ENCODE results near the gene TBC1D14.

DNA sequence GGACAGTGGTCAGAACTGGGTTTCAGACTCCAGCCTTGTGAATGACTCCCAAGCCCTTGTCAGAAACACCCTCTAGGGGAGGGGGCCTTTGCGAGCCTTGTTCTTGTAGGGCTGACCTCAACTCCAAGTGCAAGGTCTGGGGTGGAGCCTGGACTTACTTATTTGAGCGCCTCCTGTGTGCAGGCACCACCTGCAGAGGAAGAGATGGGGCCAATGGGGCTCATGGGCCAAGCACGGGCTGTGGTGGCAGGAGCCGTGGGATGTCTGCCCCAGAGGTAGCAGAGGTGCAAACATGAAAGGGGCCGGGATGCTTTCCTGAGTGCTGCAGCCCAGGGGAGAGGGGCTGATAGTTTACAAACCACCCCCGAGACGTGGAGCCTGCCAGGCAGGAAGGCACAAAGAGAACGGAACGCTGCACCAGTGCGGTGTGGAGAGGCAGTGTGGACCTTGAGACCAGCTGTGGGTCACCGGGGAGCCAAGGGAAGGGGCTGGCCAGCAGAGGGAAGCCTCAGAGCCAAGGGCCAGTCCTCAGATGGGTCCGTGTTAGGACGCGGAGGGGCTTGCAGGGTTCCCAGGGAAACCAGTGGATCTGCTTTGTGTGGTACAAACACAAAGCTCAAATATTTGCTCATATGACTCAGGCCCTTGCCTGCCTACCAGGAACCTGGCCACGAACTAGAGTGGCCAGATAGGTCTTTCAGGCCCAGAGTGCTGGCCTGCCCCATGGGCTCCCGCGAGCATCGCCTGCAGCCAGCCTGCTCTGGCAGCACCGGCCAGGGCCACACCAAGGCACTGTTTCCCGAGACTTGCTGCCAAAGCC is 124.8 kb downstream of the TBC1D14 start:
- TF ChIP-seq POLR2A (IDR thresholded peaks at IDR 0.05) = no peak
- TF ChIP-seq, protein P1, sequence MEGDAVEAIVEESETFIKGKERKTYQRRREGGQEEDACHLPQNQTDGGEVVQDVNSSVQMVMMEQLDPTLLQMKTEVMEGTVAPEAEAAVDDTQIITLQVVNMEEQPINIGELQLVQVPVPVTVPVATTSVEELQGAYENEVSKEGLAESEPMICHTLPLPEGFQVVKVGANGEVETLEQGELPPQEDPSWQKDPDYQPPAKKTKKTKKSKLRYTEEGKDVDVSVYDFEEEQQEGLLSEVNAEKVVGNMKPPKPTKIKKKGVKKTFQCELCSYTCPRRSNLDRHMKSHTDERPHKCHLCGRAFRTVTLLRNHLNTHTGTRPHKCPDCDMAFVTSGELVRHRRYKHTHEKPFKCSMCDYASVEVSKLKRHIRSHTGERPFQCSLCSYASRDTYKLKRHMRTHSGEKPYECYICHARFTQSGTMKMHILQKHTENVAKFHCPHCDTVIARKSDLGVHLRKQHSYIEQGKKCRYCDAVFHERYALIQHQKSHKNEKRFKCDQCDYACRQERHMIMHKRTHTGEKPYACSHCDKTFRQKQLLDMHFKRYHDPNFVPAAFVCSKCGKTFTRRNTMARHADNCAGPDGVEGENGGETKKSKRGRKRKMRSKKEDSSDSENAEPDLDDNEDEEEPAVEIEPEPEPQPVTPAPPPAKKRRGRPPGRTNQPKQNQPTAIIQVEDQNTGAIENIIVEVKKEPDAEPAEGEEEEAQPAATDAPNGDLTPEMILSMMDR (IDR thresholded peaks at IDR 0.05 in 8 of 11, conservative IDR thresholded peaks at IDR 0.05 in 3 of 11) = no peak
- TF ChIP-seq POLR2AphosphoS5 (IDR thresholded peaks at IDR 0.05) = peak in 1 of 3 donors; percentile 54

Measured in spleen (tissue), 7 donors.